Mesothelial cell of epicardium (in vitro differentiated cells): ENCODE results near the gene C22orf23. TPM values are rescaled to one million over a fixed set of nuclear protein-coding genes. Genes with fewer than 3 reads are reported as not detected.

Experiments
- DNase-seq, 2 experiments: peaks; one replicate each; pipeline ENCODE4 v3.0.0; 2021; ENCODE audit warnings: low spot score in 2 of 2; ENCODE audit not compliant: unreplicated experiment in 2 of 2
- H3K27ac Mint-ChIP-seq: 2 replicates; pipeline ENCODE4 v1.8.0; 2021; ENCODE audit warnings: mixed read lengths
- H3K27me3 Mint-ChIP-seq: 2 replicates; pipeline ENCODE4 v1.8.0; 2021; ENCODE audit warnings: low read depth, mixed read lengths
- H3K36me3 Mint-ChIP-seq: 2 replicates; pipeline ENCODE4 v1.8.0; 2021; ENCODE audit warnings: mixed read lengths
- H3K4me1 Mint-ChIP-seq: 2 replicates; pipeline ENCODE4 v1.8.0; 2021; ENCODE audit warnings: mixed read lengths
- H3K4me3 Mint-ChIP-seq: 2 replicates; pipeline ENCODE4 v1.8.0; 2021; ENCODE audit warnings: mild to moderate bottlenecking, moderate library complexity, mixed read lengths
- H3K9me3 Mint-ChIP-seq: 2 replicates; pipeline ENCODE4 v1.8.0; 2021; ENCODE audit warnings: mixed read lengths
- CTCF ChIP-seq: fragments of 200-600 bp; sonication (generic); IDR thresholded peaks from one replicate; pipeline ENCODE4 v1.5.0; 2021; ENCODE audit warnings: antibody characterized with exemption; ENCODE audit not compliant: unreplicated experiment
- total RNA-seq: library from RNA; stranded (reverse); gene quantifications from 3 replicates; pipeline ENCODE4 v1.2.1, GENCODE V29; 2021

The C22orf23 gene
- total RNA-seq, 1 donor from 2014 or later: 0.40 TPM

GRCh38 chr22:37990301-37990700 lies 36.9 kb upstream of the C22orf23 start:
- Mint-ChIP-seq H3K4me1 (no peaks in the 10 kb centered on the region), H3K4me3 (no peak overlapping the region), H3K36me3 (no peaks in the 10 kb centered on the region), H3K27me3 (peaks cover 3% of the 10 kb centered on the region), H3K27ac (no peak overlapping the region), H3K9me3 (no peaks in the 10 kb centered on the region)
- no peak for DNase-seq
- no peak for TF ChIP-seq CTCF

- Mint-ChIP-seq H3K4me1 (no peaks in the 10 kb centered on the region), H3K27ac (no peak overlapping the region), H3K36me3 (no peaks in the 10 kb centered on the region), H3K9me3 (no peaks in the 10 kb centered on the region), H3K27me3 (peaks cover 11% of the 10 kb centered on the region), H3K4me3 (no peak overlapping the region)
- no peak for TF ChIP-seq CTCF
- no peak for DNase-seq
Measured at GRCh38 chr22:37989146-37990045, 36.0 kb upstream of the C22orf23 start.

- Mint-ChIP-seq H3K27me3 (peaks cover 38% of the 10 kb centered on the region), H3K9me3 (no peaks in the 10 kb centered on the region), H3K36me3 (peaks cover 8% of the 10 kb centered on the region), H3K4me1 (peaks cover 3% of the 10 kb centered on the region), H3K27ac (no peak overlapping the region), H3K4me3 (no peak overlapping the region)
- DNase-seq: no peak
- TF ChIP-seq CTCF: no peak
Measured at GRCh38 chr22:37986371-37986770, 33.0 kb upstream of the C22orf23 start.

- TF ChIP-seq CTCF: no peak
- Mint-ChIP-seq H3K27ac (no peak overlapping the region), H3K9me3 (no peaks in the 10 kb centered on the region), H3K36me3 (peaks cover 8% of the 10 kb centered on the region), H3K27me3 (peaks cover 43% of the 10 kb centered on the region), H3K4me3 (no peak overlapping the region), H3K4me1 (peaks cover 3% of the 10 kb centered on the region)
- DNase-seq: no peak
Measured at GRCh38 chr22:37985751-37986281, 32.4 kb upstream of the C22orf23 start.

- no peaks in the 10 kb centered on the region for H3K9me3 Mint-ChIP-seq
- H3K4me1 Mint-ChIP-seq: peaks cover 3% of the 10 kb centered on the region
- H3K27me3 Mint-ChIP-seq: peaks cover 50% of the 10 kb centered on the region
- peaks cover 8% of the 10 kb centered on the region for H3K36me3 Mint-ChIP-seq
- DNase-seq: no peak
- TF ChIP-seq CTCF: no peak
- H3K27ac Mint-ChIP-seq: no peak overlapping the region
- H3K4me3 Mint-ChIP-seq: no peak overlapping the region
Measured at GRCh38 chr22:37985050-37985585, 31.7 kb upstream of the C22orf23 start.
